ENCODE measurements around the gene TAGAP.
"Not testable (repeated sequence)": the region's sequence is repeated elsewhere in the genome, so short reads cannot be mapped to it uniquely, and the experiment has no call there.

Gene TAGAP

DNA sequence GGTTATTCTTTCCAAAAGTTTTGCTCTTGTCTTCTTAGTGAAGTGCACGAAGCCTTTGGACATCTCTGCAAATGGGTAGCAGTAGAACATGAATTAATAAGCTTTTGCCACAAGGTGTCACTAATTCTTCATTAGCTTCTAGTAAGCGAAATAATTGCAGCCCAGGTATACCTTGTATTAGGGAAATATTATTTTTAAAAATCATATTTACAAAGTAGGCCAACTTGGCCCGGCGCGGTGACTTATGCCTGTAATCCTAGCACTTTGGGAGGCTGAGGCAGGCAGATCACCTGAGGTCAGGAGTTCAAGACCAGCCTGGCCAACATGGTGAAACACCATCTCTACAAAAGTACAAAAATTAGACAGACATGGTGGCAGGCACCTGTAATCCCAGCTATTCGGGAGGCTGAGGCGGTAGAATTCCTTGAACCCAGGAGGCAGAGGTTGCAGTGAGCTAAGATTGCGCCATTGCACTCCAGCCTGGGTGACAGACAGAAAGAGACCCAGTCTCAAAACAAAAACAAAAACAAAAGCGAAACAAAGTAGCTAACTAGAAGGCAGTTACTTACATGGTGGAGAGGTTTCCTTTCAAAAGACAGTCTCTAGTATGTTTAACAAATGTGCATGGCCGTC lies 36.0 kb downstream of the TAGAP start:
- DNase-seq = no peak

DNA sequence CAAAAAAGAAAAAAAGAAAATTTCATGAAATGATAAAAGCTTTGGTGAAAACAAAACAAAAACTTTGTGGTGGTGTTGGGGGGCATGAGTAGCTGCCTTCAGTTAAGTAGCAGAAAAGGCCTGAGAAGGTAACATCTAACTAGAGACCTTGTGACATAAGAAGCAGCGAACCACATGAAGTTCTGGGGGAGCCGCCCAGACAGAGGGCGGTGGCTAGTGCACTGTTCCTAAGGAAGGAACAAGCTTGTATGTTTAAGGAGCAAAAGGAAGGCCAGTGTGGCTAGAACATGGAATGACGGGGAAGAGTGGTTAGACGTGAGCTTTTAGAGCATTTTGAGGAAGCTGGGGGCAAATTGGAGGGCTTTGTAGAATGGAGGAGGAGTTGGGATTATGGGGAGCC lies 37.3 kb downstream of the TAGAP start:
- DNase-seq = no peak

DNA sequence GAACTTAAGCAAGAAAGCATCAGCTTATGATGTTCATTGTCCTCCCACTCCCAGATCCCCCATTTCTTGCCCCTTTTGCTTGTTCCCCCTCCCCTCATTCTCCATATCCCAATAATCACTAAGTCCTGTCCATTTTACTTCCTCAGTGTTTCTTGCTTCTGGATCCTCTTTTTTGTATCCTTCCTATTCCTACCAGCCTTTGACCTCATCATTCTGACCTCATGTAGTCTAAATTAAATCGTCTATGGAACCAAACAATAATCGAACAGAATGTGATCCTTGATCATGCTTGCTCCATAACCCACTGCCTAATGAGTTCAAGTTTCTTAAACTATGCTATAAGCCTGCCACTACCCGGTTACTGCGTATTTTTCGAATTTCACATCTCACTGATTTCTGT lies 39.4 kb downstream of the TAGAP start:
- DNase-seq = no peak

DNA sequence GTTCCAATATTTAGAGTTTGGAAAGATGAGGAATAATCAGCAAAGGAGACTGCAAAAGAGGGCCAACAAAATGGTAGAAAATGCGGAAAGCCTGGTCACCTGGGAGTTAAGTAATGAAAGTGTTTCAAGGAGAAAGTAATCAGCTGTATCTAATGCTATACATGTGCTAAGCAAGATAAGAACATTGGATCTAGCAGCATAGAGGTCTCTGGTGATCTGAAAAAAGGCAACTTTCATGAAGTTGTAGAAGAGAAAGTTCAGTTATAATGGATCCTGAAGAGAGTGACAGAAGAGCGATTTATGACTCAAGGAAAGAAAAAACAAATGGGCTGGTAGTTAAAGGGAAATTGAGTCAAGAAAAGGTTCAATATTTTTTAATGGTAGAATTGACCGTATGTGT lies 40.2 kb downstream of the TAGAP start:
- no peak for DNase-seq

DNA sequence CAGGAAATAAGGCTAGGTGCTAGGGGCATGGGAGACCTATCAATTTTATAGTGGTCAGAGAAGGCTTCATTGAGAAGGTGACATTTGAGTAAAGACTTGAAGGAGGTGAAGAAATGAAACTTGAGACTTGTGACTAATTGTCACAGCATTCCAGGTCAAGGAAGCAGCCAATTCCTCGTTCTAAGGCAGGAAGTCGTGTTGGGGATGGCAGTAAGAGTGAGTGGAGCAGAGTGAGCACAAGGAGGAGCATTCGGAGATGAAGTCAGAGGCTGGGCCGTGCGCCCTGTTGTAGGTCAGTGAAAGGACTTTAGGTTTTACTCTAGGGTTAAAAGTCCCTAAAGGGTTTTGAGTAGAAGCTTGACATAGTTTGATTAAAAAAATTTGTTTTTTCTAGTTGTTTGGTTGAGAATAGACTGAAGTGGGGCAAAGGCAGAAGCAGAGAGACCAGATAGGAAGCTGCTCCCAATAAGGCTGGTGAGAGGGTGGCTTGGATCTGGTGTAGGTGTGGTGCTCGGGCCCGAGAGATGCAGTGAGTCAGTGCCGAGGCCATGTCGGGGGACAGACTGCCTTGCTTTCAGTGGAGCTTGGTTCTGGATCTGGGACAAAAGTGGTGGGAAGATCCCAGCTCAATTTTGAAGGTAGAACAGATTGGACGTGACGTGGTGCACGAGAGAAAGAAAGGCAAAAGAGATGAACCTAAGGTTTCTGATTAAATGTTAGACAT lies 42.2 kb downstream of the TAGAP start:
- DNase-seq = no peak

DNA sequence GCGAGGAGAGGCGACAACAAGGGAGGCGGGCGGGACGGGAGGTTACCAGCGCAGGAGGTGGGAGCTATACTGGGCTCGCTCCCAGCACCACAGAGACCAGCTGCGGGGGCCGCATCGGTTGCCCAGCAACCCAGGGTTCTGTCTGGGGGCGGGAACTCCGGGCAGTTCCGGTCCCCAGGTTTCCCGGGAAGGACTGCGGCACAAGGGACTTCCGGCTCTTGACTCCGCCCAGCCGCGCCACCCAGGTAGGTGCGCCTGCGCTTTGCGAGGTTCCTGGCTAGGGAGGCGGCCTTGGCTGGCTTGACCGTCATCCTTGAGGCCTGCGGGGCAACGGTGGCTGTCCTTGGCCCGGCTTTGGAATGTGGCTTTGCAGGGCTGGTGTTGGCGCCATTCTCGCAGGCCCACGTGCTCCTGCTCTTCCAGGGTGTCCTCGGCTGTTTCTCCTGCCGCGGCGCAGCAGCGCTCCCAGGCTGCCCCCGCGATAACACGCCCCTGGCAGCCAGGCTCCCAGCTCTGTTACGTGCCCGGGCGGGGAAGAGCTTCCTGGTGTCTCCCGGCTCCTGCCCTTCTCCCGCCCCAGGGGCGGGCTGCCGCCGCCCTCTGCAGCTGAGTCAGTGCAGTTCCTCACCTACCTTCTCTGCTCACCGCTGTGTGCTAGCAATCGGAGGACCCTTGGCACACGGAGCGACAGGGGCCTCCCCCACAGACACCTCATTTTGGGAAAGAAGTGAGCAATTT lies 45.0 kb downstream of the TAGAP start, which contains the start of gene RSPH3:
TSS of gene RSPH3 (minus strand) at position 537 of the 738 bp plus-strand sequence. CDS start 652 bp downstream, outside the sequence.
- DNase-seq = peak; percentile 94

DNA sequence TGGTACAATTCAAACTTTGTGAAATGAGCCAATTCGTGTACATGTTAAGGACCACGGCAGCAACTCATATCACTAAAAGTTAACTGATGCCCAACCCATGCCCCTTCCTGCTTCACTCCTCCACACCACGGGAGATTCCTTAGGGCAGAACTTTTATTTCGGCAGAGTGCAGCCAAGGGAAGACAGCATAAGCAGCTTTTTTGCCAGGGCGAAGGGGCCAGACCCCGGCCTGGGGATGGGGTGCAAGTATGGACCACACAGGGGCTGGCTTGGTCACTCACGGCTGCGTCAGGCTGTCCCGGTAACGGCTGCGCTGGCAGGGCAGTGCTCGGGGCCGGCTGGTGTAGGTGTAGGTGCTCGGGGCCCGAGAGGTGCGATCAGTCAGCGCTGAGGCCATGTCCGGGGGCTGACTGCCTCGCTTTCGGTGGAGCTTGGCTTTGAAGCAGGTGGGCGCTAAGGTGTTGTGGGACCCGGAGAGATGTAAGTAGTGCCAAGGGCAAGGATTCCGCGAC lies 45.6 kb downstream of the TAGAP start:
- DNase-seq = peak; percentile 43

DNA sequence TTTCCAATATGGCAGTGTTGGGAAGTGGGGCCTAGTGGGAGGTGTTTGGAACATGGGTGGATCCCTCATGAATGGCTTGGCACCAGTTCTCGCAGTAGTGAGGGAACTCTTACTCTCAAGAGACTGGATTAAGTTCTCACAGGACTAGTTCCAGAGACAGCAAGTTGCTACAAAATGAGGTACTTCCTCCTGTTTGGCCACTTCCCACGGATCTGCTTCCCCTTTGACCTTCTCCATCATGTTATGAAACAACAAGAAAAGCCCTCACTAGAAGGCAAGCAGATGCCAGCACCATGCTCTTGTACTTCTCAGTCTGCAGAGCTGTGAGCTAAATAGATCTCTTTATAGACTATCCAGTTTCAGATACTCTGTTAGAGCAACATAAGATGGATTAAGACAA lies 47.9 kb downstream of the TAGAP start:
- no peak for DNase-seq

DNA sequence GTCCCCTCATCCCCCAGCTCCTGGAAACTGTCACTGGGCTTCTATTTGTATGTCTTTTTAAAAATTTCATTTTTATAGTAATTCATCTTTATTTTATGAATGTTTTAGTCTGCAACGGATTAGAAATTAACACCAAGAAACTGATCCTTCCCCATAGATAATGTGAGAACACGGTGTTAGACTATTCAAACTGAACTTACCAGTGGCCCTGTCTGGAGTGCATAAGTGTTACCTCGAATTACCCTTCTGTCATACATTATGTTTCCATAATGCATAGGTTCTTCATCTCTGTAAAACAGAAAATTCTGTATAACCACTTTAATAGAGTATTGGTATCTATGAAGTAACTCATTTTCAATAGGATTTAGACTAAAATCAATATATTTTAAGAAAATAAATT lies 51.2 kb downstream of the TAGAP start:
- no peak for DNase-seq

DNA sequence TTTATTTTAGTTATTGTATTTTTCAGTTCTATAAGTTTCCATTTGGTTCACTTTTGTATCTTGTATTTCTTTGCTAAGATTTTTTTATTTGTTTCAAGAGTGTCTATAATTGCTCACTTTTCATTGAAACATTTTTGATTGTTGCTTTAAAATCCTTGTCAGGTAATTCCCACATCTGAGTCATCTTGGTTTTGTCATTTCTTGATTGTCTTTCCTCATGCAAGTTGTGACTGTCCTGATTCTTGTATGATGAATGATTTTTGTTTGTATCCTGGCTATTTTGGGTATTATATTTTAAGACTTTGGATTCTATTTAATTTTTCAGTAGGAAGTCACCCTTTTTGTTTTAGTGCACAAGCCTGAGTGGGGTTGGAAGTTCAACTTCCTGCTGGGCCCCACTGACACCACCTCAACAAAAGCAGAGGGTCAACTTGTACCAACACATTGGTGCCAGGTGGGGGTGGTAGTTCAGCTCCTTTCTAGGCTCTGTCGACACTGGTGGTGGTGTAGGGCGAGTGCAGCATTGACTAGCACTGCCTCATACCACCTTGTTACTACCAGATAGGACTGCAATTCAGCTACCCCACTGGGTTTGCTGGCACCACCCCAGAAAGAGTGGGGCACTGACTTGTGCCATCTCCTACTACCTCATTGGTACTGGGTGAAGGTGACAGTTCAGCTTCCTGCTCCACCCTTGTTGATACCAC lies 53.6 kb downstream of the TAGAP start:
- DNase-seq = no peak

DNA sequence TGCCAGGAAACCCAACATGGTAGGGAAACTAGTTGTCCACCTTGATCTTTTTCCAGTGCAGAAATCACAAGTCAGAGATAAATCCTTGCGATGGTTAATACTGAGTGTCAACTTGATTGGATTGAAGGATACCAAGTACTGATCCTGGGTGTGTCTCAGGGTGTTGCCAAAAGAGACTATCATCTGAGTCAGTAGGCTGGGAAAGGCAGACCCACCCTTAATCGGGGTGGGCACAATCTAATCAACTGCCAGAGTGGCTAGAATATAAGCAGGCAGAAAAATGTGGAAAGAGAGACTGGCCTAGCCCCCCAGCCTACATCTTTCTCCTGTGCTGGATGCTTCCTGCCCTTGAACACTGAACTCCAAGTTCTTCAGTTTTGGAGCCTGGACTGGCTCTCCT lies 55.1 kb downstream of the TAGAP start:
- not testable (repeated sequence) for DNase-seq

DNA sequence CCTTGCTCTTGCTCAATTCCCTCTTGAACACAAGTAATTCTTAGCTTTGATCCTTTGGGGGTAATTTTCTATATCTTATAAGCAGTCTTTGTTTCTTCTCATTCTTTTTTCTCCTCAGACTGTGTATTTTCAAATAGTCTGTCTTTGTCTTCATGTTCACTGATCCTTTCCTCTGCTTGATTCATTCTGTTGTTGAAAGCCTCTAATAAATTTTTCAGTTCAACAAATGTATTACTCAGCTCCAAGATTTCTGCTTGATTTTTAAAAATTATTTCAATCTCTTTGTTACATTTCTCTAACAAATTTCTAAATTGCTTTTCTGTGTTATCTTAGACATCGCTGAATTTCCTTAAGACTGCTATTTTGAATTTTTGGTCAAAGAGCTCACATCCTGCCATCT lies 56.3 kb downstream of the TAGAP start:
- no peak for DNase-seq

DNA sequence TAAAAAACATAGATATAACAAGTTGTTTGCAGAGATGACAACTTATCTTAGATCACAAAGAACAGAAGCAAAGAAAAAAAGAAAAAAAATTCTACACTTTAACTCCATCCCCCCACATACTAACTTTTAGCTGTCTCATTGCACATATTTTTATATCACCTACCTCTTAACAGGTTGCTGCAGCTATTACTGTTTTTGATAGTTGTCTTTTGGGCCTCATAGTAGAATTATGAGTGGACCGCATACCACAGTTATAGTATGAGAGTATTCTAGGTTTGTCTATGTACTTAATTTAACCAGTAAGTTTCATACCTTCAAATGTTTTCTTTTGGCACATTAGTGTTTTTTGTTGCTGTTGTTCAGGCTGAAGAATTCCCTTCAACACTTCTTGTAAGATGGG lies 57.1 kb downstream of the TAGAP start:
- no peak for DNase-seq
